NCI-H2107 treated with DMSO at 0.1 percent for 48 hours (cell line): ENCODE measurements around the gene ZBTB2.
A peak's percentile ranks its signal among the peaks of the same experiment; 100 is the strongest.
"Not testable (repeated sequence)": the region's sequence is repeated elsewhere in the genome, so short reads cannot be mapped to it uniquely, and the experiment has no call there.

ENCODE experiments used
- DNase-seq: peaks from one replicate; lab custom pipeline; 2025; ENCODE audit not compliant: unreplicated experiment; lab: John Stamatoyannopoulos, UW

ZBTB2 gene

DNA sequence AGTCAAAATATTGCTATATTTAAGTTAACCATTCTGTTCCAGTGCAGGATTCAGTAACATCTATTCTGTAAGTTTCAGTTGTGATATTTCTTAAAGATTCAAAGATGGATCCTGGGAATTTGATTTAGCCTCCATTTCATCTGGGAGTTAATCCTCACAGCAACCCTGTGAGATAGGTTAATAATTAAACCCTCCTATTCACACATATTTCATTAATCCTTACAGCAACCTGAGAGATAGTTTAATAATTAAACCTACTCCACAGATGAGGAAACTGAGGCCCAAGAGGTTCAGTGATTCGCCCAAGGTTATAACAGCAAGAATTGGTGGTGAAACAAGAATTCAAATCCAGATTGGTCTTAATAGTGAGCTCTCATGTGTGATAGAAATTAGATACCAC is 10.9 kb upstream of the ZBTB2 start:
- no peak for DNase-seq

DNA sequence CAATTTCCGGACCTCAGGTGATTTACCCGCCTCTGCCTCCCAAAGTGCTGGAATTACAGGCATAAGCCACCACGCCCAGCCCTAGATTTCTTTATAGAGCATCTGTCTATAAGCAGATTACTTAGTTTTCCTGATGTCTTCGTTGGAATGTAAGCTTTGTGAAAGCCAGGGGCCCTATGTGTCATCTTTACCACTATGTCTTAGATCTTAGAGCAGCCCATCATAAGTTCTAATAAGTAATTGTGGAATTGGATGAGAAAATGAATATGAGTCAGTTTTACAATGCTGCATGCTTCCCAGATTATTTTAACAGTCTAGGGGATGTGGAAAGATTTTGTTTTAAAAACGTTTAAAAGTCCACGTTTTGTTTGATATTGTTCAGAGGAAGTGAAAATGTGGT is 9.1 kb upstream of the ZBTB2 start:
- no peak for DNase-seq

GRCh38 chr6:151399679-151400078 is 8.3 kb upstream of the ZBTB2 start:
- DNase-seq = no peak

- DNase-seq = no peak
Measured at GRCh38 chr6:151393410-151393809, 2.1 kb upstream of the ZBTB2 start.

GRCh38 chr6:151392427-151392826 is 1.1 kb upstream of the ZBTB2 start:
- DNase-seq = no peak

DNA sequence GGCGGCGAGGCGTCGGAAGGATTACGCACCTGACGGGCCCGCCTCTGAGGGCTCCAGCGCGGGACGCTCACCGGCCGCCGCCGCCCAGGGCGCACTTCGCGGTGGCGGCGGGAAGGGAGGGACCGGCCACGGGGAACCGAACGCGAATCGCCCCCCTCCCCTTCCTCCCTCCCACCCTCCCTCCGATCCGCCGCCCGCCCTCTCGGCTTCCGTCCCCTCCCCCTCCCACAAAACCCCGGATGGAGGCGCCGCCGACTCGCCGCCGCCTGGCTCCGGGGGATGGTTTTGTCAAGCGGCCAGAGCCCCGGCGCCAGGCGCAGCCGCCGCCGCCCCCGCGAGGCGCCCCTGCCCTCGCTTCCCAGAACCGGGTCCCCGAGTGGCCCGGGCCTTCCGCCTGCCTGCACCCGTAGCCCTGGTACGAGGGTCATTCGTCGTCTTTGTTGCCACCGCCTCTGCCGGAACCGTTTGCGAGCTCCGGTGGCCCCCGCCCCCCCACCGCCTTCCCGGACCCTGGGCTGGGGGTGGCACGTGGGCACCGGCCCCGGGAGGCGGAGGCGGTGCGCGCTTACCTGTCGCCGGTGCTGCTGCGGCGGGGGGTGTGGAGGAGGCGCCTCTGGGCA is 398 bp downstream of the ZBTB2 start:
- no peak for DNase-seq

GRCh38 chr6:151390276-151390850 is 996 bp downstream of the ZBTB2 start:
- peak; percentile 87 for DNase-seq

- peak; percentile 80 for DNase-seq
Measured at GRCh38 chr6:151389618-151390275, 1.6 kb downstream of the ZBTB2 start.

DNA sequence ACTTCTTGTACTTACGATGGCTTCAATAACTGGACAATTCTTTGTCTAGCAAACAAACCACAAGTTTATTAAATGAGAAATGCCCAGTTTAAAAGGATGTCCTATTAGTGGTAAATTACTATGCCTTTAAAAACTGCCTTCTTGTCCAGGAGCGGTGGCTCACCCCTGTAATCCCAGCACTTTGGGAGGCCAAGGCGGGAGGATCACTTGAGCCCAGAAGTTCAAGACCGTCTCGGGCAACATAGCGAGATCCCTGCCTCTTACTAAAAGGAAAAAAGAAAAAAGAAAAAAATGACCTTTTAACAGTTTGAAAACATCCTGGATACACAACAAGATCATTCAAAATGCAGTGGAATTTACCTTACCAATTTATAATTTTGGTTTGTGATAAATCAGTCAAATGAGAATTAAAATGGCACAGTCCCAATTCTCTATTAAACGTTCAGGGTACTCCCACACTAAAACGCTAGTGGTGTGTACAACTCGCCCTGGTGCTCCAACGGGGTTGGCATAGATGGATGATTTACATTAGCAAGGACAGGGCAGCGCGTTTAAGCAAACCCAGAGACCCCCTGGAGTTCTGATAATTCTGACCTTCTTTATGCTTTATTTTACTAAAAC is 2.3 kb downstream of the ZBTB2 start:
- peak; percentile 80 for DNase-seq

DNA sequence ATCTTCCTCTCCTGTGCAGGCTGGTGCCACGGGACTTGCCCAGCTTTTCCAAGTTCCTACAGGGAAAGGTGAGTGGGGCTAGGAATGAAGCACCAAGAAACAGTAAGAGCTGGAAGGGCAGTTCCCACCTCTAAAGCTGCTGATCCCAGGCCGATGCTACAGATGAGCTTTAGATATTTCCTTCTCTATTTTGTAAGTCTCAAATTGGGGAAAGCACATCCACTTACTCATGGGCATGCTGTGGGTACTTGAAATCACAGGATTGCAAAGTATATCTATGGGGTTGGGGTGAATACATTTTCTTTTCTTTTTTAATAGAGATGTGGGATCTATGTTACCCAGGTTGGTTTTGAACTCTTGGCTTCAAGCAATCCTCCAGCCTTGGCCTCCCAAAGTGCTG is 3.1 kb downstream of the ZBTB2 start:
- DNase-seq = no peak

- DNase-seq = no peak
Measured at GRCh38 chr6:151387175-151387970, 4.0 kb downstream of the ZBTB2 start.

- DNase-seq = no peak
Measured at GRCh38 chr6:151385177-151385576, 6.2 kb downstream of the ZBTB2 start.

DNA sequence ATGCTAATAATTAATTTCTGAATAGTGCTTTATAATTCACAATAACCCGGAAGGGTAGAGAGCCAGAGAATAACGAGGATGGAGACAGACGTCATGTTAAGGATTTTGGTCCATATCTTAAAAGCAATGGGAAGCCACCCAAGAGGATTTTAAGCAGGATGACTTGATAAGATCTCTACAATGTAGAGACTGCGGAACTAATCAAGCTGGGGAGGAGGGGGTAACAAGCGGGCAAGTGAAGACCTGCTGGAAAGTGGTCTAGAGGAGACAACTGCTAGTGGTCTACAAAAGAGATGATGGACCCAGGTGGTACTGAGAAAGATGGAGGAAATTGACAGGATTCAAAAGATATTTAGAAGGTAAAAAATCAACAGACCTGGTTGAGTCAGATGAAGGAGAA is 7.2 kb downstream of the ZBTB2 start:
- DNase-seq = no peak

- DNase-seq = not testable (repeated sequence)
Measured at GRCh38 chr6:151382631-151383030, 8.7 kb downstream of the ZBTB2 start.

- DNase-seq = no peak
Measured at GRCh38 chr6:151381722-151382121, 9.6 kb downstream of the ZBTB2 start.

- no peak for DNase-seq
Measured at GRCh38 chr6:151380848-151381205, 10.5 kb downstream of the ZBTB2 start.

- DNase-seq = no peak
Measured at GRCh38 chr6:151379933-151380847, 11.2 kb downstream of the ZBTB2 start.

- DNase-seq = no peak
Measured at GRCh38 chr6:151377095-151377494, 14.3 kb downstream of the ZBTB2 start.

DNA sequence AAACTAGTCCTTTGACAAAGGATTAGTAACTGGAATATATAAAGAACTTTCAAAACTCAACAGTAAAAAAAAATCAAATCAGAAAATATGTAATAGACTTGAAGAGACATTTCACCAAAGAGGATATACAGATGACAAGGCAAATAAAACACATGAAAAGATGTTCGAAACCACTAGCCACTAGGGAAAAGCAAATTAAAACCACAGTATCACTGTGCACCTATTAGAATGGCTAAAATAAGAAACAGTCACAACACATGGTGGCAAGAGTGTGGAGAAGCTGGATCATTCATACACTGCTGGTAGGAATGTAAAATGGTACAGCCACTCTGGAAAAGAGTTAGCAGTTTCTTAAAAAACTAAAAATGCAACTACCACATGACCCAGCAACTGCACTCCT is 14.9 kb downstream of the ZBTB2 start:
- no peak for DNase-seq

- DNase-seq = no peak
Measured at GRCh38 chr6:151375833-151376232, 15.5 kb downstream of the ZBTB2 start.
